SK-N-SH treated with all-trans-retinoic acid at 6 μM for 48 hours (cell line): ENCODE results near the gene GPATCH2.

Experiments
- ATAC-seq: fragments of 200-7000 bp; cut with Tn5 transposase; 3 replicates; pipeline ENCODE4 v1.9.1; 2020; ENCODE audit warnings: mild to moderate bottlenecking, moderate library complexity
- ARNTL ChIP-seq: fragments of 450-650 bp; formaldehyde crosslinking; IDR thresholded peaks from 2 replicates; pipeline ENCODE4 v1.5.0; 2020; ENCODE audit warnings: low read depth, mild to moderate bottlenecking, moderate library complexity, borderline replicate concordance
- BACH2 ChIP-seq: fragments of 250-450 bp; sonication (Bioruptor Pico); IDR thresholded peaks from 2 replicates; pipeline ENCODE4 v1.9.0; 2021; ENCODE audit warnings: mild to moderate bottlenecking, borderline replicate concordance
- CREB5 ChIP-seq: fragments of 250-450 bp; sonication (Bioruptor Pico); IDR thresholded peaks from 2 replicates; pipeline ENCODE4 v1.5.1; 2020; ENCODE audit warnings: low read depth, mild to moderate bottlenecking, moderate library complexity
- CSDC2 ChIP-seq: fragments of 250-450 bp; sonication (Bioruptor Pico); IDR thresholded peaks from 2 replicates; pipeline ENCODE4 v1.5.0; 2020; ENCODE audit warnings: mild to moderate bottlenecking, moderate library complexity
- CSRNP3 ChIP-seq: fragments of 250-450 bp; sonication (Bioruptor Pico); IDR thresholded peaks from 2 replicates; pipeline ENCODE4 v1.5.1; 2021; ENCODE audit warnings: mild to moderate bottlenecking, moderate library complexity
- ESRRG ChIP-seq: fragments of 250-450 bp; sonication (Bioruptor Pico); IDR thresholded peaks from 2 replicates; pipeline ENCODE4 v1.6.1; 2021; ENCODE audit warnings: mild to moderate bottlenecking
- GLIS3 ChIP-seq: fragments of 250-450 bp; sonication (Bioruptor Pico); IDR thresholded peaks from 2 replicates; pipeline ENCODE4 v1.5.0; 2020; ENCODE audit warnings: mild to moderate bottlenecking, moderate library complexity
- ISL1 ChIP-seq: fragments of 250-450 bp; sonication (Bioruptor Pico); IDR thresholded peaks from 2 replicates; pipeline ENCODE4 v2.1.2; 2022; ENCODE audit warnings: mild to moderate bottlenecking, moderate library complexity
- OSR1 ChIP-seq: fragments of 250-450 bp; sonication (Bioruptor Pico); IDR thresholded peaks from 2 replicates; pipeline ENCODE4 v1.8.0; 2022; ENCODE audit warnings: moderate library complexity, mild to moderate bottlenecking, inconsistent platforms
- PATZ1 ChIP-seq: fragments of 250-450 bp; sonication (Bioruptor Pico); IDR thresholded peaks from 2 replicates; pipeline ENCODE4 v1.8.0; 2020; ENCODE audit warnings: mild to moderate bottlenecking, moderate library complexity, borderline replicate concordance
- POU6F1 ChIP-seq: fragments of 250-450 bp; sonication (Bioruptor Pico); IDR thresholded peaks from 2 replicates; pipeline ENCODE4 v1.8.0; 2021; ENCODE audit warnings: low read depth, mild to moderate bottlenecking, moderate library complexity, borderline replicate concordance
- PPARA ChIP-seq: fragments of 250-450 bp; sonication (Bioruptor Pico); IDR thresholded peaks from 2 replicates; pipeline ENCODE4 v1.5.0; 2020; ENCODE audit warnings: mild to moderate bottlenecking, borderline replicate concordance
- RARB ChIP-seq: fragments of 250-450 bp; sonication (Bioruptor Pico); IDR thresholded peaks from 2 replicates; pipeline ENCODE4 v1.8.0; 2021; ENCODE audit warnings: mild to moderate bottlenecking, moderate library complexity
- TCF4 ChIP-seq: fragments of 250-450 bp; sonication (Bioruptor Pico); IDR thresholded peaks from 2 replicates; pipeline ENCODE4 v1.8.0; 2021; ENCODE audit warnings: mild to moderate bottlenecking, moderate library complexity, borderline replicate concordance
- TOX ChIP-seq: fragments of 250-450 bp; sonication (Bioruptor Pico); IDR thresholded peaks from 2 replicates; pipeline ENCODE4 v1.8.0; 2021; ENCODE audit warnings: mild to moderate bottlenecking, moderate library complexity, borderline replicate concordance
- TSHZ2 ChIP-seq: fragments of 250-450 bp; sonication (Bioruptor Pico); IDR thresholded peaks from 2 replicates; pipeline ENCODE4 v1.5.0; 2020; ENCODE audit warnings: mild to moderate bottlenecking, moderate library complexity
- ZC3H10 ChIP-seq: fragments of 250-450 bp; sonication (Bioruptor Pico); IDR thresholded peaks from 2 replicates; pipeline ENCODE4 v1.5.1; 2021; ENCODE audit warnings: mild to moderate bottlenecking, moderate library complexity
- ZFP3 ChIP-seq: fragments of 250-450 bp; sonication (Bioruptor Pico); IDR thresholded peaks from 2 replicates; pipeline ENCODE4 v1.5.0; 2020; ENCODE audit warnings: mild to moderate bottlenecking, moderate library complexity
- ZFP30 ChIP-seq: fragments of 450-650 bp; formaldehyde crosslinking; IDR thresholded peaks from 2 replicates; pipeline ENCODE4 v1.5.0; 2022; ENCODE audit warnings: mild to moderate bottlenecking, moderate library complexity
- ZNF565 ChIP-seq: fragments of 450-650 bp; formaldehyde crosslinking; conservative IDR thresholded peaks from 2 replicates; pipeline ENCODE4 v1.5.0; 2020; ENCODE audit warnings: low read depth, mild to moderate bottlenecking, moderate library complexity
- ZNF70 ChIP-seq: fragments of 450-650 bp; formaldehyde crosslinking; IDR thresholded peaks from 2 replicates; pipeline ENCODE4 v1.5.0; 2020; ENCODE audit warnings: mild to moderate bottlenecking, moderate library complexity
- ZNF8 ChIP-seq: fragments of 450-650 bp; formaldehyde crosslinking; IDR thresholded peaks from 2 replicates; pipeline ENCODE4 v1.5.0; 2020; ENCODE audit warnings: mild to moderate bottlenecking, moderate library complexity

The GPATCH2 gene

GRCh38 chr1:217577336-217577735, 53.6 kb downstream of the GPATCH2 start:
- TF ChIP-seq ZNF8 (CRISPR knock-in tag) (no peak), TSHZ2 (CRISPR knock-in tag) (no peak), RARB (no peak), PPARA (CRISPR knock-in tag) (no peak), POU6F1 (no peak), PATZ1 (CRISPR knock-in tag) (no peak), ARNTL (CRISPR knock-in tag) (no peak), CSDC2 (CRISPR knock-in tag) (no peak), ZNF70 (CRISPR knock-in tag) (no peak), ESRRG (no peak), BACH2 (CRISPR knock-in tag) (no peak), CREB5 (CRISPR knock-in tag) (no peak), TCF4 (CRISPR knock-in tag) (no peak), TOX (no peak), ZNF565 (CRISPR knock-in tag) (no peak), ISL1 (no peak), GLIS3 (CRISPR knock-in tag) (no peak), ZFP3 (CRISPR knock-in tag) (no peak), ZC3H10 (CRISPR knock-in tag) (no peak)
- no peak for ATAC-seq

- no peak for ATAC-seq
- TF ChIP-seq OSR1 (no peak), ZFP3 (CRISPR knock-in tag) (no peak), ZFP30 (CRISPR knock-in tag) (no peak), GLIS3 (CRISPR knock-in tag) (no peak), TOX (no peak), CSDC2 (CRISPR knock-in tag) (no peak), ZNF565 (CRISPR knock-in tag) (no peak)
Observed at GRCh38 chr1:217574265-217574949, 56.5 kb downstream of the GPATCH2 start.

GRCh38 chr1:217569021-217569420, 61.9 kb downstream of the GPATCH2 start:
- ATAC-seq = no peak
- TF ChIP-seq TSHZ2 (CRISPR knock-in tag) (no peak), TCF4 (CRISPR knock-in tag) (no peak), BACH2 (CRISPR knock-in tag) (no peak), RARB (no peak), ZNF565 (CRISPR knock-in tag) (no peak), ZFP30 (CRISPR knock-in tag) (no peak), ZNF8 (CRISPR knock-in tag) (no peak), ESRRG (no peak), ZNF70 (CRISPR knock-in tag) (no peak), CSDC2 (CRISPR knock-in tag) (no peak), CSRNP3 (no peak)
- TF ChIP-seq, all 23 proteins: peak for 0
